ENCODE measurements around the gene PAX1.

PAX1 gene

GRCh38 chr20:21739682-21740081 lies 34.2 kb downstream of the PAX1 start:
- DNase-seq: no peak

GRCh38 chr20:21741266-21741665 lies 35.8 kb downstream of the PAX1 start:
- DNase-seq: no peak

- DNase-seq: no peak
These were observed 57.2 kb downstream of the PAX1 start for GRCh38 chr20:21762646-21763045.

- DNase-seq: no peak
These were observed 61.8 kb downstream of the PAX1 start for GRCh38 chr20:21767200-21767738.

- no peak for DNase-seq
These were observed 62.3 kb downstream of the PAX1 start for GRCh38 chr20:21767739-21768223.
